SK-N-SH (cell line): ENCODE results near the gene RPS6KA2.

Experiments
- CTCF ChIP-seq: fragments of 200-600 bp; sonication (generic); IDR thresholded peaks from 2 replicates; pipeline ENCODE4 v1.6.1; 2017; ENCODE audit warnings: antibody characterized with exemption, mild to moderate bottlenecking, moderate library complexity
- EP300 ChIP-seq, 2 experiments: IDR thresholded peaks; 2 replicates each; pipeline versions ENCODE4 v1.4.0 to v1.6.1; 2012; ENCODE audit warnings: borderline replicate concordance in 1 of 2, low read depth in 1 of 2, low read length in 1 of 2
- FOXM1 ChIP-seq: IDR thresholded peaks from 2 replicates; pipeline ENCODE4 v1.4.0; 2012; ENCODE audit warnings: low read depth, mild to moderate bottlenecking
- GATA2 ChIP-seq: sonication (generic); formaldehyde crosslinking; IDR thresholded peaks from 2 replicates; pipeline ENCODE4 v1.5.0; 2020; ENCODE audit warnings: mild to moderate bottlenecking, missing genetic modification reagents
- JUND ChIP-seq: IDR thresholded peaks from 2 replicates; pipeline ENCODE4 v1.4.0; 2012
- MXI1 ChIP-seq: IDR thresholded peaks from 2 replicates; pipeline ENCODE4 v1.6.1; 2012; ENCODE audit warnings: mild to moderate bottlenecking, low read depth, low read length, improper control_type of control experiment
- NFIC ChIP-seq: IDR thresholded peaks from 2 replicates; pipeline ENCODE4 v1.4.0; 2012; ENCODE audit warnings: borderline replicate concordance
- SIN3A ChIP-seq: IDR thresholded peaks from 2 replicates; pipeline ENCODE4 v1.6.1; 2012; ENCODE audit warnings: low read depth, mild to moderate bottlenecking, low read length, moderate library complexity, borderline replicate concordance
- SMC3 ChIP-seq: IDR thresholded peaks from 2 replicates; pipeline ENCODE4 v1.6.1; 2012; ENCODE audit warnings: low read depth, low read length, improper control_type of control experiment
- ZBTB33 ChIP-seq: IDR thresholded peaks from 2 replicates; pipeline ENCODE4 v1.4.0; 2012; ENCODE audit warnings: low read depth, borderline replicate concordance

- TF ChIP-seq FOXM1, result no peak
- no peak for TF ChIP-seq MXI1
- TF ChIP-seq CTCF, result no peak
- TF ChIP-seq SMC3, result no peak
- no peak for TF ChIP-seq NFIC
- TF ChIP-seq JUND, result no peak
- TF ChIP-seq ZBTB33, result no peak
- TF ChIP-seq EP300 (IDR thresholded peaks at IDR 0.05; ENCODE audit: borderline replicate concordance in 1 of 2, low read depth in 1 of 2, low read length in 1 of 2), result no peak
- no peak for TF ChIP-seq GATA2 (CRISPR knock-in tag)
- TF ChIP-seq SIN3A, result no peak
Observed at GRCh38 chr6:166406197-166406596, 220.9 kb downstream of the RPS6KA2 start.
